ENCODE results near the gene ZNF576. TPM values are rescaled to one million over a fixed set of nuclear protein-coding genes. Genes with fewer than 3 reads are reported as not detected.
"Not testable (repeated sequence)": the region's sequence is repeated elsewhere in the genome, so short reads cannot be mapped to it uniquely, and the experiment has no call there.

The ZNF576 gene
- total and polyA plus RNA-seq, 2 experiments from 2014 or later = 12.5 to 14.6 TPM

DNA sequence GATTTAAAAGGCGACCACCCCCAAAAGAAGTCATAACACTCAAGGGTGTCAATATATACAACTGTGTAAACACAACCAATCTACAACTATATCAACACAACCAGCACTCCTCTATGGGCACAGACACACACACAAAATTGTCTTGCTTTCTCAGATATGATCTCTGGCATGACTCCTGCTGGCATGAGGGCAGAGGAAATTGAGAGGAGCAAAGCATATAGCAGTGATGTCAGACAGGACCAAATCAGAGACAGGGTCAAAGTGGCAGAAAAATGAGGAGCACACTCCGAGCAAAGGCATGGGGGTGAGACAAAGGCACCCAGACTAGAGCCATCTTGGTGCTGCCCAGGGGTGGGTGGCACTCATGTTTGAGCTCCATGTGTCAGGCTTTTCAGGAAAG lies 10.0 kb upstream of the ZNF576 start:
- Histone ChIP-seq H3K36me3 (peaks cover 4% of the 10 kb centered on the region), H3K27ac (no peak overlapping the region), H3K27me3 (no peaks in the 10 kb centered on the region), H3K9me3 (ENCODE audit: low read depth) (no peaks in the 10 kb centered on the region), H3K4me3 (no peak overlapping the region), H3K4me1 (ENCODE audit: low read depth) (no peaks in the 10 kb centered on the region)
- TF ChIP-seq, protein P1, sequence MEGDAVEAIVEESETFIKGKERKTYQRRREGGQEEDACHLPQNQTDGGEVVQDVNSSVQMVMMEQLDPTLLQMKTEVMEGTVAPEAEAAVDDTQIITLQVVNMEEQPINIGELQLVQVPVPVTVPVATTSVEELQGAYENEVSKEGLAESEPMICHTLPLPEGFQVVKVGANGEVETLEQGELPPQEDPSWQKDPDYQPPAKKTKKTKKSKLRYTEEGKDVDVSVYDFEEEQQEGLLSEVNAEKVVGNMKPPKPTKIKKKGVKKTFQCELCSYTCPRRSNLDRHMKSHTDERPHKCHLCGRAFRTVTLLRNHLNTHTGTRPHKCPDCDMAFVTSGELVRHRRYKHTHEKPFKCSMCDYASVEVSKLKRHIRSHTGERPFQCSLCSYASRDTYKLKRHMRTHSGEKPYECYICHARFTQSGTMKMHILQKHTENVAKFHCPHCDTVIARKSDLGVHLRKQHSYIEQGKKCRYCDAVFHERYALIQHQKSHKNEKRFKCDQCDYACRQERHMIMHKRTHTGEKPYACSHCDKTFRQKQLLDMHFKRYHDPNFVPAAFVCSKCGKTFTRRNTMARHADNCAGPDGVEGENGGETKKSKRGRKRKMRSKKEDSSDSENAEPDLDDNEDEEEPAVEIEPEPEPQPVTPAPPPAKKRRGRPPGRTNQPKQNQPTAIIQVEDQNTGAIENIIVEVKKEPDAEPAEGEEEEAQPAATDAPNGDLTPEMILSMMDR (IDR thresholded peaks at IDR 0.05; ENCODE audit: low read depth, low read length) = no peak
- no peak for DNase-seq (ENCODE audit: low read depth in 1 of 2, low spot score in 1 of 2)

DNA sequence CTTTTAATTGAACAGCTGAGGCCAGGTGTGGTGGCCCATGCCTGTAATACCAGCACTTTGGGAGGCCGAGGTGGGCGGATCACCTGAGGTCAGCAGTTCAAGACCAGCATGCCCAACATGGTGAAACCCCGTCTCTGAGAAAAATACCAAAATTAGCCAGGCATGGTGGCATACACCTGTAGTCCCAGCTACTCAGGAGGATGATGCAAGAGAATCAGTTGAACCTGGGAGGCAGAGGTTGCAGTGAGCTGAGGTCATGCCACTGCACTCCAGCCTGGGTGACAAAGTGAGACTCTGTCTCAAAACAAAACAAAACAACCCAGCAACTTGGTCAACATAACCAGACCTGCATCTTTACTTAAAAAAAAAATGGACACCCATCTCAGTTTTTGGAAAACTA lies 9.4 kb upstream of the ZNF576 start:
- not testable (repeated sequence) for H3K9me3 ChIP-seq (ENCODE audit: low read depth)

DNA sequence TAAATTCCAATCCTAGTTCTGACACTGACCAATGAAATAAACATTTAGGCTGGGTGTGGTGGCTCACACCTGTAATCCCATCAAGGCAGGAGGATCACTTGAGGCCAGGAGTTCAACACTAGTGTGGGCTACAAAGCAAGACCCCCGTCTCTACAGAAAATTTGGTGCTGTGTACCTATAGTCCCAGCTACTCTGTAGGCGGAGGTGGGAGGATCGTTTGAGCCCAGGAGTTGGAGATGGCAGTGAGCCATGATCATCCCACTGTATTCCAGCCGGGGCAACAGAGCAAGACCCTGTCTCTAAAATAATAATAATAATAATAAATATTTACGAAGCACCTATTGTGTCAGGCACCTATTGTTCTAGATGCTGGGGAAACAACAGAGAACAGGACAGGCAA lies 7.1 kb upstream of the ZNF576 start:
- TF ChIP-seq, protein P1 (IDR thresholded peaks at IDR 0.05; ENCODE audit: low read depth, low read length) = no peak
- no peak overlapping the region for H3K4me3 ChIP-seq
- no peaks in the 10 kb centered on the region for H3K4me1 ChIP-seq (ENCODE audit: low read depth)
- H3K27ac ChIP-seq = no peak overlapping the region
- H3K27me3 ChIP-seq = no peaks in the 10 kb centered on the region
- H3K9me3 ChIP-seq (ENCODE audit: low read depth) = no peaks in the 10 kb centered on the region
- no peak for DNase-seq (ENCODE audit: low read depth in 1 of 2, low spot score in 1 of 2)
- H3K36me3 ChIP-seq = peaks cover 4% of the 10 kb centered on the region

More for the DNA sequence above, 9.4 kb upstream of the ZNF576 start:
- H3K27ac ChIP-seq; H3K4me1 ChIP-seq (ENCODE audit: low read depth); H3K27me3 ChIP-seq; H3K36me3 ChIP-seq; H3K4me3 ChIP-seq; DNase-seq (ENCODE audit: low read depth in 1 of 2, low spot score in 1 of 2): not testable (repeated sequence)

DNA sequence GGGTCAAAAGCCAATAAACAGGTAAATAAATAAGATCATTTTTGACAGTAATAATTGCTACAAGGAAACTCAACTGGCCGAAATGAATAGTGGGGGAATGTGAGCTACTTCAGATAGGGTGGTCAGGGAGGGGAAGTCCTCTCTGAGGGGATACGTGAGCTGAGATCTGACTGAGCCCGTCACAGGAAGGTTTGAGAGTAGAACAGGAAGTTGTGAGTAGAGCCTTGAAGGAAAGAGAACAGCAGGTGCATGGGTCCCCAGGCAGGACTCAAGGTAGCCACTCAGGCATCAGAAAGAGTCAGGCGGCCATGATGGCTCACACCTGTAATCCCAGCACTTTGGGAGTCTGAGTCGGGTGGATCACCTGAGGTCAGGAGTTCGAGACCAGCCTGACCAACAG lies 6.7 kb upstream of the ZNF576 start:
- Histone ChIP-seq H3K9me3 (ENCODE audit: low read depth) (no peaks in the 10 kb centered on the region), H3K4me3 (no peak overlapping the region), H3K27ac (no peak overlapping the region), H3K4me1 (ENCODE audit: low read depth) (no peaks in the 10 kb centered on the region), H3K27me3 (no peaks in the 10 kb centered on the region), H3K36me3 (peaks cover 4% of the 10 kb centered on the region)
- TF ChIP-seq, protein P1 (IDR thresholded peaks at IDR 0.05; ENCODE audit: low read depth, low read length) = no peak
- no peak for DNase-seq (ENCODE audit: low read depth in 1 of 2, low spot score in 1 of 2)

DNA sequence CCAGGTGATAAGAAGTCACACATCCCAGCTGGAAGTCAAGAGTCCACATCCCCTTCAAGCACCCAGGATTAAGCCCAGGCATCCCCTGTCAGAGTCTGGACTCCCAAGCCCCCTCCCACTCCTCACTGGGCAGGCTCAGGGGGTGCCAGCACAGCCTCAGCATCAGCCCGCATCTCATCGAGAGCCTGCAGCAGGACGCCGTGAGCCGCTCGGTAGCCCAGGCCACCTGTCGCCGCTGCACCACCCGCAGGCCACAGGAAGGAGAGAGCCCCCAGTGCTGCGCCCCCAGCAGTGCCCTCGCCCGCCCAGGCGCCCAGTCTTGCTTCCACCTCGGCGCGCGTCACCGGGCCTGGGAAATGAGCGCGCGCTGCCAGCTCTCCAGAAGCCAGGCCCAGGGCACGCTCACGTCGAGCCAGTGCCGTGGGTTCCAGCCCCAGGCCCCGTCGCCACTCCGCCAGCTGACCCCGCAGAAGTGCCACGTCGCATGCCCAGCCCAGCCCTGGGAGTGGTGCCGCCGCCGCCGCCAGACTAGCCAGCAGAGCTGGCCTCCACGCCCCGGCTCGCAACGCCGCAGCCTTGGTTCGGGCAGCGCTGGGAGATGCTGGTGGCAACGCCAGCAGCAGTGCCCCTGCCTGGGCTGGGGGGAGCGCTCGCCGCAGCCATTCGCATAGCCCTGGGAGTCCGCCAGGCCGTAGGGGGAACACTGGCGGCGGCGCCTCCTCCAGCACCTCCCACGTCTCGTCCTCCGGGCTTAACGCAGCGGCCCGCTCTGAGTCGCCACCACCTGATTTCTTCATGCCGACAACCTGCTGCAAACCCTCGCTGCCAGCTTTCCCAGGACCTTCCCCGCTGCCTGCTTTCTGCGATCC lies 4.3 kb upstream of the ZNF576 start:
- Histone ChIP-seq H3K36me3 (no peaks in the 10 kb centered on the region), H3K4me3 (no peak overlapping the region), H3K9me3 (ENCODE audit: low read depth) (no peaks in the 10 kb centered on the region), H3K27me3 (no peaks in the 10 kb centered on the region), H3K27ac (no peak overlapping the region), H3K4me1 (ENCODE audit: low read depth) (peaks cover 2% of the 10 kb centered on the region)
- no peak for DNase-seq (ENCODE audit: low read depth in 1 of 2, low spot score in 1 of 2)
- TF ChIP-seq, protein P1 (IDR thresholded peaks at IDR 0.05; ENCODE audit: low read depth, low read length) = no peak

- Histone ChIP-seq H3K27ac (no peak overlapping the region), H3K4me3 (no peak overlapping the region), H3K27me3 (no peaks in the 10 kb centered on the region), H3K4me1 (ENCODE audit: low read depth) (peaks cover 3% of the 10 kb centered on the region), H3K36me3 (no peaks in the 10 kb centered on the region), H3K9me3 (ENCODE audit: low read depth) (no peaks in the 10 kb centered on the region)
- DNase-seq (ENCODE audit: low read depth in 1 of 2, low spot score in 1 of 2) = no peak
- TF ChIP-seq, protein P1 (IDR thresholded peaks at IDR 0.05; ENCODE audit: low read depth, low read length) = no peak
Measured at GRCh38 chr19:43592800-43593350, 3.5 kb upstream of the ZNF576 start.
